Tibial nerve (tissue), 4 donors: ENCODE measurements around the gene HOMER3.

Experiments used
- EP300 ChIP-seq, 2 donors: sonication (generic); formaldehyde crosslinking; IDR thresholded peaks; one replicate each; pipeline ENCODE4 v1.6.1; 2017; ENCODE audit warnings: antibody characterized with exemption in 2 of 2, mild to moderate bottlenecking in 1 of 2
- POLR2A ChIP-seq, 2 donors: fragments of 450-650 bp; IDR thresholded peaks; one replicate each; pipeline ENCODE4 v1.6.1; 2017; ENCODE audit warnings: antibody characterized with exemption in 2 of 2, mild to moderate bottlenecking in 2 of 2, moderate library complexity in 2 of 2
- TF ChIP-seq, protein P1 (sequence below), 5 experiments: fragments of 200-600 bp in 3 of 5; fragments of 450-650 bp in 2 of 5; sonication (generic) in 3 of 5; IDR thresholded peaks; one replicate each; pipeline ENCODE4 v1.5.1; 2016 to 2019; ENCODE audit warnings: antibody characterized with exemption in 5 of 5, mild to moderate bottlenecking in 3 of 5, moderate library complexity in 2 of 5

GRCh38 chr19:18987456-18987855, 46.4 kb upstream of the HOMER3 start:
- TF ChIP-seq, protein P1, sequence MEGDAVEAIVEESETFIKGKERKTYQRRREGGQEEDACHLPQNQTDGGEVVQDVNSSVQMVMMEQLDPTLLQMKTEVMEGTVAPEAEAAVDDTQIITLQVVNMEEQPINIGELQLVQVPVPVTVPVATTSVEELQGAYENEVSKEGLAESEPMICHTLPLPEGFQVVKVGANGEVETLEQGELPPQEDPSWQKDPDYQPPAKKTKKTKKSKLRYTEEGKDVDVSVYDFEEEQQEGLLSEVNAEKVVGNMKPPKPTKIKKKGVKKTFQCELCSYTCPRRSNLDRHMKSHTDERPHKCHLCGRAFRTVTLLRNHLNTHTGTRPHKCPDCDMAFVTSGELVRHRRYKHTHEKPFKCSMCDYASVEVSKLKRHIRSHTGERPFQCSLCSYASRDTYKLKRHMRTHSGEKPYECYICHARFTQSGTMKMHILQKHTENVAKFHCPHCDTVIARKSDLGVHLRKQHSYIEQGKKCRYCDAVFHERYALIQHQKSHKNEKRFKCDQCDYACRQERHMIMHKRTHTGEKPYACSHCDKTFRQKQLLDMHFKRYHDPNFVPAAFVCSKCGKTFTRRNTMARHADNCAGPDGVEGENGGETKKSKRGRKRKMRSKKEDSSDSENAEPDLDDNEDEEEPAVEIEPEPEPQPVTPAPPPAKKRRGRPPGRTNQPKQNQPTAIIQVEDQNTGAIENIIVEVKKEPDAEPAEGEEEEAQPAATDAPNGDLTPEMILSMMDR (IDR thresholded peaks at IDR 0.05): no peak
- no peak for TF ChIP-seq POLR2A (IDR thresholded peaks at IDR 0.05)
- TF ChIP-seq EP300 (IDR thresholded peaks at IDR 0.05): no peak
